ENCODE results near the gene OTUD7B. TPM values are rescaled to one million over a fixed set of nuclear protein-coding genes. Genes with fewer than 3 reads are reported as not detected.

OTUD7B gene
- total and polyA plus RNA-seq, 4 donors: 6.3 to 41.2 (median 21.5) TPM

DNA sequence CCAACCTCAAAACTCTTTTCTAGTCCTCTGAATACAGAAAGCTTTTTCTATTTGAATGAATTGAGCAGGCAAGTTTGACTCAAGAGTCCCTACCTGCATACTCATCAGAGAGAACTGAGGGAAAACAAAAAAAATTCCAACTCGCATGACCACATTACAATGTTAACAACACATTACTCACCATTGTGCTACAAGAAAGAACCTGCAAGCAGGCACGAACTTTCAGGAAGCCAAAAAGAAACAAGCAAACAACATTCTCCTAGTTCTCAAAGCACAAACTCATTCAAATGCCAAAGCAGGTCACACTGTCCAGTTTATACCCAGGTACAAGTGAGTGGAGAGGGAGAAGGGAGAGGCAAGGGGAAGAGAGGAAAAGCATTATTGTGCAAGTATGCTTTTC is 14.6 kb downstream of the OTUD7B start:
- 33 to 46% methylated on average over 2 of the region's 2 CpGs for WGBS, 2 donors

DNA sequence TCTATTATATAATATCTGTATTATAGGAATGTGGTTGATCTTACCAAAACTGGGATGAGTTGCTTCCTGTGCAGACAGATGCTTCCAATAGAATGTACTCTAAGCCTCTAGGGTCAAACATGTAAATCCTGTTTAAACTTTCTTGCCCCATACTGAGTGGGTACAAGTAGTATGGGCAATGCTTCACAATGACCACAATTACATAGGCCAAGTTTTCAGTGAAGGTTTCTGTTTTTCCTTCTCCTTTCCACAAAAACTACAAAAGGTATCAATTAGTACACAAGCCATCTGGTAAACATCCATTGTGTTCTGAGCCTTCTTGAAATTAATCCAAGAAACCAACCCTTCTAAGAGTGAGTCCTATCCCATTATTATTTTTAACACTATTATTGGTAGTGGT is 16.8 kb downstream of the OTUD7B start:
- Histone ChIP-seq H3K36me3 (ENCODE audit: control insufficient read depth in 1 of 2, insufficient read depth in 2 of 2, low read length in 1 of 2) (no peaks in the 10 kb centered on the region), H3K27me3 (ENCODE audit: control insufficient read depth in 1 of 2, insufficient read depth in 2 of 2, low read length in 1 of 2) (no peaks in the 10 kb centered on the region), H3K4me1 (ENCODE audit: control insufficient read depth in 1 of 2, insufficient read depth in 2 of 2, low read length in 2 of 2) (no peaks in the 10 kb centered on the region), H3K27ac (ENCODE audit: low read depth in 1 of 2, low read length in 2 of 2) (no peak overlapping the region), H3K4me3 (ENCODE audit: low read length in 2 of 2) (no peak overlapping the region), H3K9me3 (ENCODE audit: control insufficient read depth, low read length) (no peaks in the 10 kb centered on the region)
- DNase-seq: no peak
- intact Hi-C loops (cut with DNase I): no loop called here
- no peak for ATAC-seq (ENCODE audit: low FRiP score)

More for the DNA sequence above, 14.6 kb downstream of the OTUD7B start:
- Histone ChIP-seq H3K4me1 (ENCODE audit: control insufficient read depth in 1 of 2, insufficient read depth in 2 of 2, low read length in 2 of 2) (no peaks in the 10 kb centered on the region), H3K27me3 (ENCODE audit: control insufficient read depth in 1 of 2, insufficient read depth in 2 of 2, low read length in 1 of 2) (no peaks in the 10 kb centered on the region), H3K9me3 (ENCODE audit: control insufficient read depth, low read length) (no peaks in the 10 kb centered on the region), H3K27ac (ENCODE audit: low read depth in 1 of 2, low read length in 2 of 2) (no peak overlapping the region), H3K4me3 (ENCODE audit: low read length in 2 of 2) (no peak overlapping the region), H3K36me3 (ENCODE audit: control insufficient read depth in 1 of 2, insufficient read depth in 2 of 2, low read length in 1 of 2) (no peaks in the 10 kb centered on the region)
- DNase-seq: no peak
- intact Hi-C loops (cut with DNase I): no loop called here
- no peak for ATAC-seq (ENCODE audit: low FRiP score)

DNA sequence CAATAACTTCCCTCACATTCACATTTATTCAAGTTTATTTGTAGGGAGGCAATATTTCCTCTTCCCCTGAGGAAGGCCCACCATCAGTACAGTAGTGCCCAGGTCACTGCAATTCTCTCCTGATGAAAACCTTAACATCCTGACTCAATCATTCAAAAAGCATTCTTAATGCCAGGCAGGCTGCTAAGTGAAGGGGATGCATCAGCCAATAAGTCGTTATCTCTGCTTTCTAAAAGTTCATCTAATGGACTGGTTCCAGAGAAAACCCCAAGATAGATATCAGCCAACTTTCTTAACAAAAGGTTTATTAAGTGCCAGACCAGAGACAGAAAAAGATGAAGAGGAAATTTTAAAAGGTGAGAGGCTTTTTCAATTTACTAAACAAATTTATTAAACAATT is 17.3 kb downstream of the OTUD7B start:
- ATAC-seq (ENCODE audit: low FRiP score): no peak
- Histone ChIP-seq H3K27me3 (ENCODE audit: control insufficient read depth in 1 of 2, insufficient read depth in 2 of 2, low read length in 1 of 2) (no peaks in the 10 kb centered on the region), H3K36me3 (ENCODE audit: control insufficient read depth in 1 of 2, insufficient read depth in 2 of 2, low read length in 1 of 2) (no peaks in the 10 kb centered on the region), H3K4me1 (ENCODE audit: control insufficient read depth in 1 of 2, insufficient read depth in 2 of 2, low read length in 2 of 2) (peaks cover 0 to 4% of the 10 kb centered on the region in 2 donors), H3K9me3 (ENCODE audit: control insufficient read depth, low read length) (no peaks in the 10 kb centered on the region), H3K27ac (ENCODE audit: low read depth in 1 of 2, low read length in 2 of 2) (no peak overlapping the region), H3K4me3 (ENCODE audit: low read length in 2 of 2) (no peak overlapping the region)
- WGBS, 2 donors: 39 to 52% methylated on average over 1 of the region's 1 CpG
- intact Hi-C loops (cut with DNase I): no loop called here
- DNase-seq: no peak

DNA sequence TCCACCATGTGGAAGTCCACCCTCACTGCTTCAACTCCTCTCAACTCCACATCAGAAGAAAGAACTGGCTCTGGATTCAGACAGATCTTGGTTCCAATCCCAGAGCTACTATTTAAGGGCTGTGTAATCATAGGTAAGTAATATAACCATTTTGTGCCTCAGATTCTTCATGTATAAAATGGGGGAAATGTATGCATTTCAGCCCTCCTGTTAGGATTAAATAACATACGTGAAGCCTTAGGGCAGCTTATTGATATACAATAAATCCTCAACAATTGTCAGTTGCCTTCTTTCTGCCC is 23.3 kb downstream of the OTUD7B start:
- H3K27ac ChIP-seq (ENCODE audit: low read depth in 1 of 2, low read length in 2 of 2): no peak overlapping the region
- no peak for DNase-seq
- H3K27me3 ChIP-seq (ENCODE audit: control insufficient read depth in 1 of 2, insufficient read depth in 2 of 2, low read length in 1 of 2): no peaks in the 10 kb centered on the region
- H3K36me3 ChIP-seq (ENCODE audit: control insufficient read depth in 1 of 2, insufficient read depth in 2 of 2, low read length in 1 of 2): no peaks in the 10 kb centered on the region
- H3K4me1 ChIP-seq (ENCODE audit: control insufficient read depth in 1 of 2, insufficient read depth in 2 of 2, low read length in 2 of 2): peaks cover 2 to 8% of the 10 kb centered on the region in 2 donors
- H3K4me3 ChIP-seq (ENCODE audit: low read length in 2 of 2): no peak overlapping the region
- ATAC-seq (ENCODE audit: low FRiP score): no peak
- intact Hi-C loops (cut with DNase I): no loop called here
- 76 to 83% methylated on average over 1 of the region's 1 CpG for WGBS, 2 donors
- H3K9me3 ChIP-seq (ENCODE audit: control insufficient read depth, low read length): no peaks in the 10 kb centered on the region

DNA sequence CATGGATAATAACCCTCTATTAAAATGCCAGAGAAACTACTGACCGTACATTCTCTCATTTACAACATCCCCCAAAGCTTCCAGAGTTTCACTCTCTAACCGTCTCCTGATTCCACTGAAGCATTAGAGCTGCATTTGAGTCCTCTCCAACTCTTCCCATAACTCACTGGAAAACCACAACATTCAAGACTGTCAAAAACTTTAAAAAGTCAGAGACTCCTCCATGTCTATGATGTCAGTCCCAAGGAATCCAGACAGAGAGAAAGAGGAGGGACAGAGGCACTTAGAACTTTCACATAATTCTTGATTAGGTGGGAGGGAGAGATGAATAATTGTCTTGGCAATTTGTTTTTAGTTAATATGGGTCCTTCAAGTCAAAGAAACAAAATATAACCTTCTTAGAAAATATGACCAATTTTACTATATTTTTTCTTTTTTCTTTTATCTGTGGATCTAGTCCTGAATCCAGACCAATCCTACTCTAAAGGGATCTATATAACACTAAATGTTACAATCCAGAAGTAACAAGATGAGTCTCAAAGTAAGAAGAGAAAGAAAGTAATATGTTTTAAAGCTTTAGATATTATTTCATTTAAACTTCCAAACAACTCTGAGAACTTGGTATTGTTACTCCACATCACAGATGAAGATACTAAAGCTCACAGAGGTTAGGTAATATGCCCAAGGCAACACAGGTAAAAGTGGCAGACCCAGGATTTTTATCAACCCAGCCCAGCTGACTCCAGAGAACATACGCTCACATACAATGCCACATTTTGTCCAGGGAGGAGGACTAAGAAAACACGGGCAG is 23.8 kb downstream of the OTUD7B start:
- Histone ChIP-seq H3K4me3 (ENCODE audit: low read length in 2 of 2) (no peak overlapping the region), H3K36me3 (ENCODE audit: control insufficient read depth in 1 of 2, insufficient read depth in 2 of 2, low read length in 1 of 2) (no peaks in the 10 kb centered on the region), H3K27me3 (ENCODE audit: control insufficient read depth in 1 of 2, insufficient read depth in 2 of 2, low read length in 1 of 2) (no peaks in the 10 kb centered on the region), H3K4me1 (ENCODE audit: control insufficient read depth in 1 of 2, insufficient read depth in 2 of 2, low read length in 2 of 2) (peaks cover 2 to 8% of the 10 kb centered on the region in 2 donors), H3K27ac (ENCODE audit: low read depth in 1 of 2, low read length in 2 of 2) (no peak overlapping the region), H3K9me3 (ENCODE audit: control insufficient read depth, low read length) (no peaks in the 10 kb centered on the region)
- no peak for DNase-seq
- intact Hi-C loops (cut with DNase I): no loop called here
- 23 to 24% methylated on average over 4 of the region's 4 CpGs for WGBS, 2 donors
- ATAC-seq (ENCODE audit: low FRiP score): peak; percentile 59

DNA sequence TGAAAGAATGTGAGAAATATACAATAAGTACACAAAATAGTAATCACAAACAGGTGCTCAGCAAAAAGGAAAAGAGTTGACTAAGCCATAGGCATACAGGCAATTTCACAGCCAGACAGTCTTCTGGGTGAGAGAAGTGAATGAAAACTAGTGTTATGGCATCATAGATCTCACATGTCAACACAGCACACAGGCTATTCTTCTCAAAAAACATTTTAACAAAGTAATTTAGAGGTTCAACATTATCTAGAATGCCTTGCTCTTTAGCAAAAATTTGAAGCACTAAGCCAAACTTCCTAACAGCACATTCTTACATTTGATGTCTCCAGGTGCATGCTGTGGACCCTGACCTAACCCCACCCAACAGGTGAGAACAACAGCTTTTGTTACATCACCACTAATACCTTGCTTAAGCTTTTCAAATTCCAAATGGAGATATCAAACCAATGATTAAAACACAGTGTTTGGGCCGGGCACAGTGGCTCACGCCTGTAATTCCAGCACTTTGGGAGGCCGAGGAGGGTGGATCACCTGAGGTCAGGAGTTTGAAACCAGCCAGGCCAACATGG is 30.5 kb downstream of the OTUD7B start:
- no peaks in the 10 kb centered on the region for H3K27me3 ChIP-seq (ENCODE audit: control insufficient read depth in 1 of 2, insufficient read depth in 2 of 2, low read length in 1 of 2)
- no peaks in the 10 kb centered on the region for H3K9me3 ChIP-seq (ENCODE audit: control insufficient read depth, low read length)
- no peak overlapping the region for H3K4me3 ChIP-seq (ENCODE audit: low read length in 2 of 2)
- intact Hi-C loops (cut with DNase I): no loop called here
- no peaks in the 10 kb centered on the region for H3K4me1 ChIP-seq (ENCODE audit: control insufficient read depth in 1 of 2, insufficient read depth in 2 of 2, low read length in 2 of 2)
- 95 to 99% methylated on average over 3 of the region's 3 CpGs for WGBS, 2 donors
- no peak for DNase-seq
- H3K27ac ChIP-seq (ENCODE audit: low read depth in 1 of 2, low read length in 2 of 2): no peak overlapping the region
- peaks cover 0 to 4% of the 10 kb centered on the region in 2 donors for H3K36me3 ChIP-seq (ENCODE audit: control insufficient read depth in 1 of 2, insufficient read depth in 2 of 2, low read length in 1 of 2)
- no peak for ATAC-seq (ENCODE audit: low FRiP score)

DNA sequence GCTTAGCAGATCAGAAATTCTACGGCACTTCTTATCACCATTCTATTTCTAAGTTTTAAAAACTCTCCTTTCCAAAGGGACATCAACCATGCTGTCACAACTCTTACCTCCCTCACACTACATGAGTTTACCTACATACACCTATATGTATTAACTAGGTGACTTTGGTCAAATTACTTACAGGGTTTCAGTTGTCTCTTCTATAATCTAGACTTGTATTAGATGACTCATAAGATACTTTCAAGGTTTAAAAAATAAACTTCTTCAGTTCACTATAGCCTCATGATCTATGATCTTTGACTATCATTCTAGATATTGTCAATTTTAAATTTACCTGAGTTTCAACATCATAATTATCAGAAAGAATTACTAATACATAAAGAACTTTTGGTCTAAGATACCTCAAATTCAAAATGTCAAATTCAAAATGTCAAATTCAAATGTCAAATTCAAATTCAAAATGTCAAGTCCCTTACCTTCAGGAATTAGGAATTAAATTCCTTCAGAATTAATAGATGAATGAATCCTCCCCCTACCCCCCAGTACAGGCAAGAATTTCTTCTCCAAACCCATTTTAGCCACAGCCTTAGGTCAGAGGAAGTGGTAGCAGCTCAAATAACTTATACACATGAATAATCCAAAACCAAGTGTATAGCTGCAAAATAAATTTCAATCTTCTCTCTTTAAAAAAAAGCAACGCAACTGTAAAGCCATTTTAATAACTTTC is 31.1 kb downstream of the OTUD7B start:
- no peak overlapping the region for H3K27ac ChIP-seq (ENCODE audit: low read depth in 1 of 2, low read length in 2 of 2)
- H3K27me3 ChIP-seq (ENCODE audit: control insufficient read depth in 1 of 2, insufficient read depth in 2 of 2, low read length in 1 of 2): no peaks in the 10 kb centered on the region
- WGBS, 2 donors: 88 to 93% methylated on average over 2 of the region's 2 CpGs
- ATAC-seq (ENCODE audit: low FRiP score) (no peak), DNase-seq (no peak)
- intact Hi-C loops (cut with DNase I): no loop called here
- H3K4me3 ChIP-seq (ENCODE audit: low read length in 2 of 2): no peak overlapping the region
- H3K36me3 ChIP-seq (ENCODE audit: control insufficient read depth in 1 of 2, insufficient read depth in 2 of 2, low read length in 1 of 2): peaks cover 0 to 4% of the 10 kb centered on the region in 2 donors
- H3K9me3 ChIP-seq (ENCODE audit: control insufficient read depth, low read length): no peaks in the 10 kb centered on the region
- no peaks in the 10 kb centered on the region for H3K4me1 ChIP-seq (ENCODE audit: control insufficient read depth in 1 of 2, insufficient read depth in 2 of 2, low read length in 2 of 2)

DNA sequence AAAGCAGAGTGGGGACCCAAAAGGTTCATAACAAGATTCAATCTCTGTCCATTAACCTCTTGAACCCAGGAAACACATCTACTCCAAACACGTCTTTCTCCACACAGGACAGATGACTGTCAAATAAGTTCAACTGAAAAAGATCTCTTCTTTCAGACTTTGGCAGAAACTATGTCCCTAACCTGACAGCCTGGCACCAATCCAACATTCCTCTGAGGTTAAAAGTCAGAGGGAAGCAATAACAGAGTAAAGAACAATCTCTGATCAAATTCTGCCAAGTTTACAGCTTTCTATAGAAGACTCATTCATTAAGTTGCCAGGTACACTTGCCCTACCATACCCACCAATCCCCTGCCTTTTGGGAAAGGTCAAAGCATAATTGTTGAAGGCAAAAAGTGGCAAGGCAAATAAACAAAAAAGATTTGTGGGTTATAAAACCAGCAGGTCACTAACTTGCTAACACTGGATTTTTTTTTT is 31.9 kb downstream of the OTUD7B start:
- H3K4me1 ChIP-seq (ENCODE audit: control insufficient read depth in 1 of 2, insufficient read depth in 2 of 2, low read length in 2 of 2): no peaks in the 10 kb centered on the region

More for the DNA sequence above, 31.9 kb downstream of the OTUD7B start:
- peaks cover 0 to 4% of the 10 kb centered on the region in 2 donors for H3K36me3 ChIP-seq (ENCODE audit: control insufficient read depth in 1 of 2, insufficient read depth in 2 of 2, low read length in 1 of 2)
- DNase-seq (no peak), ATAC-seq (ENCODE audit: low FRiP score) (no peak)
- no peaks in the 10 kb centered on the region for H3K27me3 ChIP-seq (ENCODE audit: control insufficient read depth in 1 of 2, insufficient read depth in 2 of 2, low read length in 1 of 2)
- H3K9me3 ChIP-seq (ENCODE audit: control insufficient read depth, low read length): no peaks in the 10 kb centered on the region
- H3K4me3 ChIP-seq (ENCODE audit: low read length in 2 of 2): no peak overlapping the region
- WGBS, 2 donors: 50 to 57% methylated on average over 1 of the region's 1 CpG
- intact Hi-C loops (cut with DNase I): no loop called here
- no peak overlapping the region for H3K27ac ChIP-seq (ENCODE audit: low read depth in 1 of 2, low read length in 2 of 2)
